DOHH2 (cell line): Measurements from ENCODE around the gene WNK4.

ENCODE experiments used
- CTCF ChIP-seq: fragments of 200-600 bp; sonication (generic); IDR thresholded peaks from one replicate; pipeline ENCODE4 v1.5.1; 2014; ENCODE audit warnings: antibody characterized with exemption, mild to moderate bottlenecking, low read depth, low read length; ENCODE audit not compliant: poor library complexity, severe bottlenecking
- EZH2phosphoT487 ChIP-seq: fragments of 200-600 bp; sonication (generic); IDR thresholded peaks from 2 replicates; pipeline ENCODE4 v1.6.1; 2017; ENCODE audit warnings: borderline replicate concordance, mild to moderate bottlenecking, antibody characterized with exemption, low read length, moderate library complexity, mixed read lengths

- TF ChIP-seq CTCF (no peak), EZH2phosphoT487 (no peak)
Measured at GRCh38 chr17:42784409-42784808, 4.0 kb downstream of the WNK4 start.
